H1 (cell line): ENCODE data around the gene ARHGEF4. TPM values are rescaled to one million over a fixed set of nuclear protein-coding genes. Genes with fewer than 3 reads are reported as not detected.
"Not testable (repeated sequence)": the region's sequence is repeated elsewhere in the genome, so short reads cannot be mapped to it uniquely, and the experiment has no call there.

Experiments
- CTCF ChIA-PET: fragments of 300-600 bp; sonication (Branson Sonifier 250); formaldehyde crosslinking; loops from one replicate; lab custom pipeline; 2021; ENCODE audit not compliant: partially characterized antibody; lab: Charles Lee
- POLR2A ChIA-PET: fragments of 300-600 bp; sonication (Branson Sonifier 250); formaldehyde crosslinking; loops from one replicate; lab custom pipeline; 2021; ENCODE audit warnings: inconsistent platforms; ENCODE audit not compliant: partially characterized antibody; lab: Charles Lee
- DNase-seq, 2 experiments: peaks; one replicate each; pipeline versions ENCODE4 v3.0.0 to v3.0.0-alpha.2; 2010 to 2022; ENCODE audit warnings: low spot score in 2 of 2, low read depth in 1 of 2, mixed read lengths in 1 of 2
- FAIRE-seq: peaks from 2 replicates; lab custom pipeline; 2011; peaks lifted over from hg19 to GRCh38; lab: Jason Lieb, UNC
- H2AFZ ChIP-seq: 2 replicates; pipeline ENCODE4 v1.8.1; 2012; ENCODE audit warnings: low read length, inconsistent platforms
- H2AK5ac ChIP-seq: 2 replicates; pipeline ENCODE4 v1.6.1; 2013; ENCODE audit warnings: low read depth, low read length
- H2BK120ac ChIP-seq: replicated peaks from 2 replicates; pipeline ENCODE3; 2013; ENCODE audit warnings: low read depth, low read length, inconsistent platforms
- H2BK12ac ChIP-seq: 2 replicates; pipeline ENCODE4 v1.6.1; 2013; ENCODE audit warnings: low read depth, low read length
- H2BK15ac ChIP-seq: 2 replicates; pipeline ENCODE4 v1.6.1; 2013; ENCODE audit warnings: low read length
- H2BK20ac ChIP-seq: 2 replicates; pipeline ENCODE4 v1.6.1; 2013; ENCODE audit warnings: low read length
- H2BK5ac ChIP-seq: 2 replicates; pipeline ENCODE4 v1.6.1; 2013; ENCODE audit warnings: low read depth, low read length
- H3K14ac ChIP-seq: 2 replicates; pipeline ENCODE4 v1.6.1; 2013; ENCODE audit warnings: inconsistent platforms; ENCODE audit not compliant: insufficient read length
- H3K18ac ChIP-seq: 2 replicates; pipeline ENCODE4 v1.6.1; 2013; ENCODE audit warnings: low read length; ENCODE audit errors: extremely low read depth
- H3K23ac ChIP-seq: 2 replicates; pipeline ENCODE4 v1.6.1; 2013; ENCODE audit warnings: inconsistent platforms; ENCODE audit not compliant: insufficient read length
- H3K23me2 ChIP-seq: 2 replicates; pipeline ENCODE4 v1.6.1; 2013; ENCODE audit warnings: low read depth, low read length
- H3K27ac ChIP-seq: 2 replicates; pipeline ENCODE4 v1.6.1; 2011; ENCODE audit warnings: low read depth, low read length, inconsistent platforms
- H3K27me3 ChIP-seq, 4 experiments: replicated peaks in 1 of 4; 1 replicate in 1 of 4; 2 replicates in 3 of 4; pipeline versions ENCODE4 v1.6.1 to v1.8.1; 2011 to 2013; ENCODE audit warnings: low read length in 3 of 4, mild to moderate bottlenecking in 3 of 4, inconsistent platforms in 2 of 4, mixed read lengths in 2 of 4, moderate library complexity in 1 of 4; ENCODE audit not compliant: control insufficient read depth in 3 of 4, insufficient read depth in 3 of 4; ENCODE audit errors: extremely low read depth in 1 of 4
- H3K36me3 ChIP-seq, 4 experiments: 2 replicates each; pipeline versions ENCODE4 v1.6.1 to v1.8.1; 2011 to 2013; ENCODE audit warnings: mild to moderate bottlenecking in 4 of 4, low read length in 3 of 4, moderate library complexity in 2 of 4, control low read depth in 1 of 4, inconsistent platforms in 1 of 4; ENCODE audit not compliant: insufficient read depth in 4 of 4, control insufficient read depth in 2 of 4
- H3K4ac ChIP-seq: replicated peaks from 2 replicates; pipeline ENCODE3; 2013; ENCODE audit warnings: low read length, low read depth, mixed read lengths, inconsistent platforms; ENCODE audit not compliant: insufficient read length
- H3K4me1 ChIP-seq, 4 experiments: replicated peaks in 1 of 4; 1 replicate in 1 of 4; 2 replicates in 3 of 4; pipeline versions ENCODE4 v1.6.1 to v1.8.1; 2011 to 2013; ENCODE audit warnings: low read length in 3 of 4, inconsistent platforms in 2 of 4, mixed read lengths in 1 of 4; ENCODE audit not compliant: insufficient read depth in 4 of 4, control insufficient read depth in 3 of 4
- H3K4me2 ChIP-seq, 2 experiments: 2 replicates each; pipeline versions ENCODE4 v1.6.1 to v1.8.1; 2011 to 2013; ENCODE audit warnings: low read depth in 2 of 2, low read length in 2 of 2, control low read depth in 1 of 2, inconsistent platforms in 1 of 2, mild to moderate bottlenecking in 1 of 2; ENCODE audit not compliant: insufficient read depth in 1 of 2
- H3K4me3 ChIP-seq, 4 experiments: fragments of 200-600, 300-600 bp in 1 of 4; sonication (generic), shearing (Covaris generic), sonication (Bioruptor Twin) in 1 of 4; 2 replicates each; pipeline versions ENCODE4 v1.5.1 to v1.8.1; 2011 to 2016; ENCODE audit warnings: low read length in 4 of 4, low read depth in 3 of 4, control low read depth in 2 of 4, inconsistent platforms in 2 of 4, mild to moderate bottlenecking in 2 of 4, mixed read lengths in 1 of 4, moderate library complexity in 1 of 4; ENCODE audit not compliant: insufficient read depth in 2 of 4; ENCODE audit errors: extremely low read depth in 1 of 4
- H3K56ac ChIP-seq: replicated peaks from 2 replicates; pipeline ENCODE3; 2013; ENCODE audit warnings: low read depth, mild to moderate bottlenecking, mixed read lengths, low read length, inconsistent platforms; ENCODE audit not compliant: insufficient read length
- H3K79me1 ChIP-seq: 2 replicates; pipeline ENCODE4 v1.6.1; 2013; ENCODE audit warnings: low read depth, low read length, control low read depth
- H3K79me2 ChIP-seq, 2 experiments: 2 replicates each; pipeline versions ENCODE4 v1.6.1 to v1.8.1; 2012 to 2013; ENCODE audit warnings: low read length in 2 of 2, mild to moderate bottlenecking in 2 of 2, inconsistent platforms in 1 of 2; ENCODE audit not compliant: insufficient read depth in 2 of 2, control insufficient read depth in 1 of 2
- H3K9ac ChIP-seq, 4 experiments: replicated peaks in 1 of 4; 1 replicate in 1 of 4; 2 replicates in 3 of 4; pipeline versions ENCODE4 v1.6.1 to v1.8.1; 2011 to 2013; ENCODE audit warnings: low read depth in 3 of 4, low read length in 3 of 4, control low read depth in 2 of 4, mild to moderate bottlenecking in 2 of 4, moderate library complexity in 2 of 4, inconsistent platforms in 1 of 4; ENCODE audit errors: extremely low read depth in 1 of 4
- H3K9me3 ChIP-seq, 2 experiments: 2 replicates each; pipeline versions ENCODE4 v1.6.1 to v1.8.1; 2012 to 2013; ENCODE audit warnings: mild to moderate bottlenecking in 2 of 2, moderate library complexity in 2 of 2, control low read depth in 1 of 2, inconsistent platforms in 1 of 2, low read depth in 1 of 2, low read length in 1 of 2, mixed read lengths in 1 of 2; ENCODE audit not compliant: insufficient read depth in 2 of 2
- H4K20me1 ChIP-seq, 2 experiments: replicated peaks in 1 of 2; 2 replicates each; pipeline versions ENCODE3 to v1.8.1; 2011 to 2013; ENCODE audit warnings: inconsistent platforms in 2 of 2, low read length in 2 of 2, mild to moderate bottlenecking in 1 of 2; ENCODE audit not compliant: insufficient read depth in 2 of 2, control insufficient read depth in 1 of 2
- H4K5ac ChIP-seq: 2 replicates; pipeline ENCODE4 v1.6.1; 2013; ENCODE audit warnings: low read length, low read depth, mixed read lengths, inconsistent platforms; ENCODE audit not compliant: insufficient read length
- H4K8ac ChIP-seq: 2 replicates; pipeline ENCODE4 v1.8.0; 2013; ENCODE audit warnings: mild to moderate bottlenecking, moderate library complexity, low read length, inconsistent platforms; ENCODE audit not compliant: insufficient read depth; ENCODE audit errors: extremely low read depth
- H4K91ac ChIP-seq: replicated peaks from 2 replicates; pipeline ENCODE3; 2013; ENCODE audit warnings: low read length, mixed read lengths, inconsistent platforms; ENCODE audit not compliant: insufficient read length
- CBX8 ChIP-seq: fragments of 300-800, 300-1000 bp; sonication (generic); IDR thresholded peaks from 2 replicates; pipeline ENCODE4 v1.7.1; 2016; ENCODE audit warnings: low read depth, low read length, borderline replicate concordance
- CHD1 ChIP-seq: IDR thresholded peaks from 2 replicates; pipeline ENCODE4 v1.6.1; 2012; ENCODE audit warnings: low read depth, low read length, improper control_type of control experiment
- CHD2 ChIP-seq: IDR thresholded peaks from 2 replicates; pipeline ENCODE4 v1.6.1; 2012; ENCODE audit warnings: low read length, improper control_type of control experiment
- CTBP2 ChIP-seq: IDR thresholded peaks from 2 replicates; pipeline ENCODE4 v1.7.0; 2011; ENCODE audit warnings: borderline replicate concordance, mild to moderate bottlenecking, moderate library complexity, mixed read lengths, low read length; ENCODE audit not compliant: insufficient read depth, insufficient read length
- HDAC6 ChIP-seq: IDR thresholded peaks from one replicate; pipeline ENCODE4 v1.7.1; 2012; ENCODE audit warnings: low read depth, mild to moderate bottlenecking, inconsistent platforms, low read length, moderate library complexity
- POU5F1 ChIP-seq: IDR thresholded peaks from 2 replicates; pipeline ENCODE4 v1.6.1; 2011; ENCODE audit warnings: low read depth, mild to moderate bottlenecking, low read length, moderate library complexity
- SIRT6 ChIP-seq: IDR thresholded peaks from one replicate; pipeline ENCODE4 v1.7.1; 2012; ENCODE audit warnings: low read length, inconsistent platforms
- WGBS, 2 experiments: shearing (Covaris generic) in 1 of 2; methylation state at CpG; one replicate each; pipeline versions ENCODE4 v1.1.6 to v1.1.7; 2013 to 2015; ENCODE audit warnings: low lambda C conversion rate in 2 of 2, mixed read lengths in 2 of 2, inconsistent platforms in 1 of 2, low coverage in 1 of 2, missing lambda C conversion rate in 1 of 2; ENCODE audit not compliant: insufficient replicate concordance in 2 of 2, insufficient coverage in 1 of 2, insufficient read length in 1 of 2; ENCODE audit errors: extremely low coverage in 1 of 2, missing lambda C conversion rate in 1 of 2; 5-methylcytosine and 5-hydroxymethylcytosine counted together
- polyA plus RNA-seq, 7 experiments: library from polyadenylated mRNA; depleted of rRNA in 3 of 7; stranded (reverse) in 5 of 7; unstranded in 2 of 7; fragments of >200 nt in 5 of 7; fragments of 200-250 nt in 2 of 7; gene quantifications; 1 replicate in 5 of 7; 2 replicates in 1 of 7; 4 replicates in 1 of 7; pipeline versions ENCODE4 v1.2.1 to v1.2.3, GENCODE V29; 2011 to 2013; ENCODE audit warnings: missing spikeins in 2 of 7, mixed read lengths in 2 of 7
- total RNA-seq: library from RNA; stranded (reverse); fragmentation: NEBNext Ultra II Directional; extraction: Animal tissue kit (Norgen Biotek cat#: 25700); gene quantifications from 2 replicates; pipeline ENCODE4 v1.2.1, GENCODE V29; 2021
- TF ChIP-seq, protein P1 (sequence below): IDR thresholded peaks from 2 replicates; pipeline ENCODE4 v1.6.1; 2012; ENCODE audit warnings: low read length, inconsistent platforms
- TF ChIP-seq, protein P2 (sequence below): IDR thresholded peaks from 2 replicates; pipeline ENCODE4 v1.6.1; 2012; ENCODE audit warnings: inconsistent platforms

ARHGEF4 gene
- total and polyA plus RNA-seq, 2 of the 8 experiments (the other 6 are each of a cell fraction or from before 2014, with no cell fraction given): 10.6 to 14.6 TPM

DNA sequence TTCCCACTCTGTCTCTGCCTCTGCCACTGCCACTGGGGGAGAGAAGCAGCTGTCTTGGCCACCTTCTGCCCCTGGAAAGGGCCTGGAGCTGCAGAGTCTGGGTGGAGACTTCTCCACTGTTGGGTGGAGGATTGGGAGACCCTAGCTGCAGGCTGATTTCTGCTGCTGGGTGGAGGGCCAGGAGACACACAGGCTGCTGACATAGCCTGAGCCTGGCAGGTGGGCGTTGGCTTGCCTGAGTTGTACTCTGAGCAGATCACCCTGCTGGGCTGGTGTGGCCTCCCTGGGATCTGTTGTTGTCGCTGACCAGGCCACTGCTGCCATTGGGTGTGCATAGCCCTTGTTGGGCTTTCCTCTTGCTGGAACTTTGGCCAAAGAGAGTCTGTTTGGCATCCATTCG, 64.3 kb downstream of the ARHGEF4 start (continued):
- TF ChIP-seq, protein P1, sequence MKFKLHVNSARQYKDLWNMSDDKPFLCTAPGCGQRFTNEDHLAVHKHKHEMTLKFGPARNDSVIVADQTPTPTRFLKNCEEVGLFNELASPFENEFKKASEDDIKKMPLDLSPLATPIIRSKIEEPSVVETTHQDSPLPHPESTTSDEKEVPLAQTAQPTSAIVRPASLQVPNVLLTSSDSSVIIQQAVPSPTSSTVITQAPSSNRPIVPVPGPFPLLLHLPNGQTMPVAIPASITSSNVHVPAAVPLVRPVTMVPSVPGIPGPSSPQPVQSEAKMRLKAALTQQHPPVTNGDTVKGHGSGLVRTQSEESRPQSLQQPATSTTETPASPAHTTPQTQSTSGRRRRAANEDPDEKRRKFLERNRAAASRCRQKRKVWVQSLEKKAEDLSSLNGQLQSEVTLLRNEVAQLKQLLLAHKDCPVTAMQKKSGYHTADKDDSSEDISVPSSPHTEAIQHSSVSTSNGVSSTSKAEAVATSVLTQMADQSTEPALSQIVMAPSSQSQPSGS: no peak
- TF ChIP-seq CHD2: no peak
- TF ChIP-seq HDAC6: no peak
- TF ChIP-seq CHD1: no peak
- TF ChIP-seq, protein P2, sequence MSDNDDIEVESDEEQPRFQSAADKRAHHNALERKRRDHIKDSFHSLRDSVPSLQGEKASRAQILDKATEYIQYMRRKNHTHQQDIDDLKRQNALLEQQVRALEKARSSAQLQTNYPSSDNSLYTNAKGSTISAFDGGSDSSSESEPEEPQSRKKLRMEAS: no peak
- TF ChIP-seq CTBP2: no peak
- TF ChIP-seq CBX8: no peak
- TF ChIP-seq POU5F1: no peak
- TF ChIP-seq SIRT6: no peak

DNA sequence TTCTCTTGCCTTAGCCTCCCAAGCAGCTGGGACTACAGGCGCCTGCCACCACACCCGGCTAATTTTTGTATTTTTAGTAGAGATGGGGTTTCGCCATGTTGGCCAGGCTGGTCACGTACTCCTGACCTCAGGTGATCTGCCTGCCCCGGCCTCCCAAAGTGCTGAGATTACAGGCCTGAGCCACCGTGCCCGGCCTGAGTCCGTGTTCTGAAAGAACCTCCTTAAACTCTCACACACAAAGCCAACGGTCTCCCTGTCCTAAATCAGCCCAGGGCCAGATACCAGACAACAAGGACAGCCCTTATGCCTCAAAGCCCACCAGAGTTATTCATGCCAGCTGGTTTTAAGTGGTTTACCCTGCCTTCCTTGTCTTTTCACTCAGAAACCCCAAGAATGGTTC, 64.9 kb downstream of the ARHGEF4 start:
- FAIRE-seq, H2AK5ac ChIP-seq, H3K4me2 ChIP-seq, H3K27me3 ChIP-seq, POLR2A ChIA-PET, H3K9me3 ChIP-seq, H2BK20ac ChIP-seq, H3K23ac ChIP-seq, H4K8ac ChIP-seq, DNase-seq, H3K56ac ChIP-seq, H2BK12ac ChIP-seq, H4K20me1 ChIP-seq, H3K9ac ChIP-seq, H3K23me2 ChIP-seq, H4K5ac ChIP-seq, H2BK15ac ChIP-seq, H3K79me2 ChIP-seq, H3K4ac ChIP-seq, H3K18ac ChIP-seq, H3K36me3 ChIP-seq, H2AFZ ChIP-seq, H3K27ac ChIP-seq, H3K14ac ChIP-seq, H2BK5ac ChIP-seq, H3K79me1 ChIP-seq, H3K4me3 ChIP-seq, H4K91ac ChIP-seq, H2BK120ac ChIP-seq: not testable (repeated sequence)
- peaks cover 10 to 22% (median 14%) of the 10 kb centered on the region in 4 experiments for H3K4me1 ChIP-seq
- WGBS, 2 experiments: 83% methylated on average over 9 of the region's 9 CpGs; no CpG with 5 or more reads in 1 of the 2 experiments
- CTCF ChIA-PET: interaction anchor here (0.9 to 1.4 kb wide), 3 partner anchors 17 to 21 kb away, joined by 3 read pairs; no protein-coding TSS in a partner anchor
